HG03378 (cell line): ENCODE data around the gene R3HDM4.
"Not testable (repeated sequence)": the region's sequence is repeated elsewhere in the genome, so short reads cannot be mapped to it uniquely, and the experiment has no call there.

Experiments used
- ATAC-seq: cut with Tn5 transposase; IDR thresholded peaks from one replicate; pipeline ENCODE4 v1.9.1; 2021; ENCODE audit warnings: mild to moderate bottlenecking, moderate library complexity; ENCODE audit not compliant: unreplicated experiment

Gene R3HDM4

DNA sequence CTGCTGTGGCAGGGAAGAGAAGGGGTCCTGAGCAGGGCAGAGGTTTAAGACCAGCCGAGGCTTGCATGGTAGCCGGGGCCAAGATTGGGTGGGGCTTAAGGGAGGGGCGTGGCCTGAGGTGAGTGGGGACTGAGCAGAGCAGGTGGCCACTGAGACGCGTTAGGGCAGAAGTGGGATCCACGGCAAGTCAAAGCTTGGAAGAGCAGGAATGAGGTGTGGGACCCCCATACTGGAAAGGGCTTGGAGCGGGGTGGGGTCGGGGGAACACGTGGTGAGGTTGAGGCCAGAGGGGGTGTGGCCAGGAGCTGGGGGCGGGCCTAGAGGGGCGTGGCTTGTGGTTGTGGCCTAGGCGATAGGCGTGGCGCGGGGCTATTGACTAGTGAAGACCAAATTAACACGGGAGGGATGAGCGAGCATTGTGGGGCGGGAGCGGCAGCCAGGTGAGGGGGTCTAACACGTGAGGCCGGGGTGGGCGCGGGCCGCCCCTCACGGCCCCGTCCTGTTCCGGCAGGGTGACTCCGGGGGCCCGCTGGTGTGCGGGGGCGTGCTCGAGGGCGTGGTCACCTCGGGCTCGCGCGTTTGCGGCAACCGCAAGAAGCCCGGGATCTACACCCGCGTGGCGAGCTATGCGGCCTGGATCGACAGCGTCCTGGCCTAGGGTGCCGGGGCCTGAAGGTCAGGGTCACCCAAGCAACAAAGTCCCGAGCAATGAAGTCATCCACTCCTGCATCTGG, 50.3 kb downstream of the R3HDM4 start:
- no peak for ATAC-seq

DNA sequence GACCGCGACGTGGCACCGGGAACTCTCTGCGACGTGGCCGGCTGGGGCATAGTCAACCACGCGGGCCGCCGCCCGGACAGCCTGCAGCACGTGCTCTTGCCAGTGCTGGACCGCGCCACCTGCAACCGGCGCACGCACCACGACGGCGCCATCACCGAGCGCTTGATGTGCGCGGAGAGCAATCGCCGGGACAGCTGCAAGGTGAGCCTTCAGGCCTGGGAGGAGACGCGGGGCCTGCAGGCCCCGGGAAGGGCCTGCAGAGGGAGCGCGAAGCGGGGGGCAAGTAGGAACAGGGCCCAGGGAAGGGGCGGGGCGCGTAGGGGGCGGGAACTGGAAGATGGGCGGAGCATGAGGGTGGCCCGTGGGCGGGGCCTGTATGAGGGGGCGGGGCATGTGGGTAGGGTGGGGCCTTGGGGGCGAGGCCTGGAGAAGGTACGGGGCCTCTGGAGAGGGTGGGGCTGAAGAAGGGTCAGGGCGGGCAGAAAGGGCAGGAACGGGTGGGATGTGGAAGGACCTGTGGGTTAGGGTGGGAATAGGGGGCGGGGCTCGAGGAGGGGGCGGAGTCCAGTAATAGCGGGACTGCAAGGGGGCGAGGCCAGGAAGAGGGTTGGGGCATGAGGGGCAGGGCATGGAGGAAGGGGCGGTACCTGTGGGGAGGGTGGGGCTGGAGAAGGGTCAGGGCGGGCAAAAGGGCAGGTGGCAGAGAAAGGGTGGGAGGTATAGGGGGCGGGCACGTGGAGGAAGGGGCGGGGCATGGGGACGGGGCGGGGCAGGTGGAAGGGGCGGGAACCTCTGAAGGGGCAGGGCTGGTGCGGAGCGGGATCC, 51.1 kb downstream of the R3HDM4 start:
- no peak for ATAC-seq

DNA sequence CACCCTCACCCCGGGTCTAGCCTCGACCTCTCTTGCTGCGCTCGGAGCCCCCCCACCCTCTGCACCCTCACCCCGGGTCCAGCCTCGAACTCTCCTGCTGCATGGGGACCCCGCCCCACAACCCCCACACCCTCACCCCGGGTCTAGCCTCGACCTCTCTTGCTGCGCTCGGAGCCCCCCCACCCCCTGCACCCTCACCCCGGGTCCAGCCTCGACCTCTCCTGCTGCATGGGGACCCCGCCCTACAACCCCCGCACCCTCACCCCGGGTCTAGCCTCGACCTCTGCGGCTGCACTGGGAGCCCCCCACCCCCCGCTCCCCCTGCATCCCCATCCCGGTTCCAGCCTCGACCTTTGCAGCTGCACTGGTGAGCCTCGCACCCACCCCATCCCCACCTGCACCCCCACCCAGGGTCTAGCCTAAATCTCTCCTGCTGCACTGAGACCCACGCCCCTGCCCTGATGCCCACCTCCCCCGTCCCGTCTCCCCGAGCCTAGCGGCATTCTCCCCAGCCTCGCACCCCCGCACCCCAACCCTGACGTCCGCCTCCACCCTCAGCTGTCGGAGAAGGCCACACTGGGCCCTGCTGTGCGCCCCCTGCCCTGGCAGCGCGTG, 51.8 kb downstream of the R3HDM4 start:
- ATAC-seq, result no peak

DNA sequence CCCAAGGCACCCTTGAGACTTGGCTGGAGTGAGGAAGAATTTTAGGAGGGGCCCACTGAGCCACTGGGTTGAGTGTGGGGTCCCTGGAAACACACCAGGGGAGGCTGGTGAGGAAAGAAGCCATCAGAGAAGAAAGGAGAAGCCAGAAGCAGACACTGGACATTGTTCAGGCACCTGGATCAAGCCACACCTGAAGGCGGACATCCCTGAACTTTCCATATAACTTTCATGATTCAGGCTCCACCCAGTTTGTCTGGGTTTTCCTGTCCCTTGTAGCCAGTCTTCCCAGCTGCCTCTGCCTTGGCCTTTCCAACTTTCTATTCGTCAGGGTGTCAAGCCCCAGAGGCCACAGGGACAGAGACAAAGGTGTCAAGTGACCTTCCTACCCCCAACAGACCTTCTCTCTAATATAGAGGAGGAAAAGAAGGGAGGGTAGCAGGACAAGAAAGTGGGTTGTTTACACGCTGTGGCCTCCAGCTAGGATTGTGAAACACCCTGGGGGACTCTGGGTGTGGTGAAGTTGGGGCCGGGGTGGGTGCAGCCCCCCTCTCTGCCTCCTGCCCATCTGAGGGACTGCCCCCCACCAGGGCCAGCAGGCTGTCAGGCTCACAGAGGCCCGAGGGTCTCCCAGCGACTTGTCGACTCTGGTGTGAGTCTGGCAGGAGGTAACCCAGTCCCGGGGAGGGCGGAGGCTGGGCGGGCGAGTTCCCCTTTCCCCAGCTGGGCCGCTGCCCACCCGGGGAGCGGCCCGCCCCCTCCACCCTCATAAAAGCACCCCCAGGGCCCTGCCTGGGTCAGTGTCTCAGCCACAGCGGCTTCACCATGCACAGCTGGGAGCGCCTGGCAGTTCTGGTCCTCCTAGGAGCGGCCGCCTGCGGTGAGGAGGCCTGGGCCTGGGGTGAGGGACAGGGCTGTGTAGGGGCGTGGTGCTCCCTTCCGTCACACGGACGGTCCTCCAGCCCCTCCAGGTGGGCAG, 53.9 kb downstream of the R3HDM4 start, which contains the start of gene CFD:
Gene CFD, plus strand, starts transcription at position 797 of the 976 bp plus-strand sequence. Its CDS starts 26 bp downstream, at position 823.
- ATAC-seq, result no peak

DNA sequence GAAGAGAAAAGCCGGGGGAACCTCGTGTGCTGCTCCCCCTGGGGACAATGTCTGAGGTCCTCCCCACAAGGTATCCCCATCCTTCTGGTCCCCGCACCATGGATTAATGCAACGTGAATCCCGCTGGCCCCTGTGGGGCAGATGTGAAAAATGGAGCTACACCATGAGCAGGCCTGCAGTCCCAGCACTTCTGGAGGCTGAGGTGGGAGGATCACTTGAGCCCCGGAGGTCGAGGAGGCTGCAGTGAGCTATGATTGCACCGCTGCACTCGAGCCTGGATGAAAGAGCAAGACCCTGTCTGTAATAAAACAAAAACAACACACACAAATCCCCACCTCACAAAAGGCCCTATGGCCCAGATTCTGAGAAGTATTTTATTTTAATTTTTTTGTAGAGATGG, 54.7 kb downstream of the R3HDM4 start:
- ATAC-seq, result no peak

DNA sequence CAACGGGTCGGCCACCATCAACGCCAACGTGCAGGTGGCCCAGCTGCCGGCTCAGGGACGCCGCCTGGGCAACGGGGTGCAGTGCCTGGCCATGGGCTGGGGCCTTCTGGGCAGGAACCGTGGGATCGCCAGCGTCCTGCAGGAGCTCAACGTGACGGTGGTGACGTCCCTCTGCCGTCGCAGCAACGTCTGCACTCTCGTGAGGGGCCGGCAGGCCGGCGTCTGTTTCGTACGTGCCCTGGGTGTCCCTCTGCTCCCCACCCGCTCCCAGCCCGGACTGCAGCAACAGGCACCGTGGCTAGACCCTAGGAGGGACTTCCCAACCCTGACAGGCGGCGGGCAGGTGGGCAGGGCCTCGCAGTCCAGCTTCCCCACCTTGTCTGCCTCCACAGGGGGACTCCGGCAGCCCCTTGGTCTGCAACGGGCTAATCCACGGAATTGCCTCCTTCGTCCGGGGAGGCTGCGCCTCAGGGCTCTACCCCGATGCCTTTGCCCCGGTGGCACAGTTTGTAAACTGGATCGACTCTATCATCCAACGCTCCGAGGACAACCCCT, 57.4 kb downstream of the R3HDM4 start:
- no peak for ATAC-seq

DNA sequence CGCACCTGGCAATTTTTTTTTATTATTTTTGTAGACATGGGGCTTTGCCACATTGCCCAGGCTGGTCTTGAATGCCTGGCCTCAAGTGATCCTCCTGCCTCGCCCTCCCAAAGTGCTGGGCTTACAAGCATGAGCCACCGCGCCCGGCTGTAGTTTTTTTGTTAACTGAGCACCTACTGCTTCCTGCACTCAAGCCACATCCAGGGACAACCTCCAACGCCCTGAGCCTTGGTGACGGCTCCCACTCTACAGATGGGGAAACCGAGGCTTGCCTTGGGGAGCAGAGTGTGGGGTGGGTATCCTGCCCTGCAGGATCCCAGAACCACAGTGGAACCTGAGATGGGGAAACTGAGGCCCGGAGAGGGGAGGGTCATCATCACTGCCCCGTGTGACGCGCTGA, 57.9 kb downstream of the R3HDM4 start:
- no peak for ATAC-seq

DNA sequence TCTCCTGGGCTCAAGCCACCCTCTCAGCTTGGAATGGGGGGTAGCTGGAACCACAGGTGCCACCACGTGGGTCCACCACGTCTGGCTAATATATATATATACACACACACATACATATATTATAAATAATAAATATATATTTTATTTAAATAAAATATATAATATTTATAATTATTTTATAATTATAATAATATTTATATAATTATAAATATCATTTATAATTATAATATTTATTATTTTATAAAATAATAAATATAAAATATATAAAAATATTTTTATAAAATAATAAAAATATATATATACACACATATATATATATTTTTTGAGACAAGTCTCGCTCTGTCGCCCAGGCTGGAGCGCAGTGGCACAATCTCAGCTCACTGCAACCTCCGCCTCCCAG, 58.5 kb downstream of the R3HDM4 start:
- ATAC-seq, result no peak

DNA sequence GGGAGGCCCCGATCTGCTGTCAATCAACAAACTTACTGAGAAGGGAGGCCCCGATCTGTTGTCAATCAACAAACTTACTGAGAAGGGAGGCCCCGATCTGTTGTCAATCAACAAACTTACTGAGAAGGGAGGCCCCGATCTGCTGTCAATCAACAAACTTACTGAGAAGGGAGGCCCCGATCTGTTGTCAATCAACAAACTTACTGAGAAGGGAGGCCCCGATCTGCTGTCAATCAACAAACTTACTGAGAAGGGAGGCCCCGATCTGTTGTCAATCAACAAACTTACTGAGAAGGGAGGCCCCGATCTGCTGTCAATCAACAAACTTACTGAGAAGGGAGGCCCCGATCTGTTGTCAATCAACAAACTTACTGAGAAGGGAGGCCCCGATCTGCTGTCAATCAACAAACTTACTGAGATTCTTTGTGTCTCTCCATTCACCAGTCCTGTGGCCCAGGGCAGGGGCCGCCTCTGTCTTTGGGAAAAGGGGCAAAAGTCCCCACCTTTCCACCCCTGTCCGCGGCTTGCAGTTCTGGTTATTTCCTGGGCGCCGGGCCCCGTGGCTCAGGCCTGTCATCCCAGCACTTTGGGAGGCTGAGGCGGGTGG, 59.3 kb downstream of the R3HDM4 start:
- ATAC-seq, result not testable (repeated sequence)

DNA sequence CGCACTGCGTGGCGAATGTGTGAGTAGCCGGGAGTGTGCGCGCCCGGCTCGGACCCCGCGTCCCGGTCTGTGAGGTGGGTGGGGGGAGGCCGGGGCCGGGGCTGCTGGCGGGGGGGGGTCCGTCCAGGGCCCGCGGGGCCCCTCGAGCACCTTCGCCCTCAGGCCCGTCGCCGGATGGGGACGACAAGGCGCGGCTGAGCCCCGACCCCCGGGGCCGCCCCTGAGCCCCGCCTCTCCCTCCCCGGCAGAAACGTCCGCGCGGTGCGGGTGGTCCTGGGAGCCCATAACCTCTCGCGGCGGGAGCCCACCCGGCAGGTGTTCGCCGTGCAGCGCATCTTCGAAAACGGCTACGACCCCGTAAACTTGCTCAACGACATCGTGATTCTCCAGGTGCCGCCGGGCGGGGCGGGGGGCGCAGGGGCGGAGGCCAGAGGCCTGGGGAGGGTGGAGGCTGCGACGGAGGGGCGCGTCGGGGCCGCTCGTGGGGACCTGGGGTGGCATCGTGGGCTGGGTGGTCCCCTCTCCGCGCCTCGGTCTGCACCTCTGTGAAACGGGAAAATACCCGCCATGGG, 59.9 kb downstream of the R3HDM4 start:
- no peak for ATAC-seq

DNA sequence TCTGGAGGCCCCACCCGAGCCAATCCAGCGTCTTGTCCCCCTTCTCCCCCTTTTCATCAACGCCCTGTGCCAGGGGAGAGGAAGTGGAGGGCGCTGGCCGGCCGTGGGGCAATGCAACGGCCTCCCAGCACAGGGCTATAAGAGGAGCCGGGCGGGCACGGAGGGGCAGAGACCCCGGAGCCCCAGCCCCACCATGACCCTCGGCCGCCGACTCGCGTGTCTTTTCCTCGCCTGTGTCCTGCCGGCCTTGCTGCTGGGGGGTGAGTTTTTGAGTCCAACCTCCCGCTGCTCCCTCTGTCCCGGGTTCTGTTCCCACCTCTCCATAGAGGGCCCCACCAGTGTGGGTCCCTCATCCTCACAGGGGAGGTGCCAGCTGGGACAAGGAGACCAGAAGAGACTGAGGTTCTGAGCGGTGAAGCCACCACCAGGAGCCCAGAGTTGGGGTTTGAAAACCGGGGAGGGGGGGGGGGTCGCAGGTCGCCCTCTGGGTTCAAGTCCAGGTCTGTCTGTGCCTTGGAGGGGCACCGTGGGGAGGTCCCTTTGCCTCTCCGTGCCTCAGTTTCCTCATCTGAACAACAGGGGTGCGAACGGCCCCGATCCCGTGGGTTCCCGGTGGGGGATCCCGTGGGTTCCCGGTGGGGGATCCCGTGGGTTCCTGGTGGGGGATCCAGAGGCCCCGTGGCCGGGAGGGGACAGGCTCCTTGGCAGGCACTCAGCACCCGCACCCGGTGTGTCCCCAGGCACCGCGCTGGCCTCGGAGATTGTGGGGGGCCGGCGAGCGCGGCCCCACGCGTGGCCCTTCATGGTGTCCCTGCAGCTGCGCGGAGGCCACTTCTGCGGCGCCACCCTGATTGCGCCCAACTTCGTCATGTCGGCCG, 60.6 kb downstream of the R3HDM4 start, which contains the start of gene ELANE:
Gene ELANE, plus strand, starts transcription at position 168 of the 878 bp plus-strand sequence. Its CDS starts 26 bp downstream, at position 194.
- ATAC-seq, result no peak

DNA sequence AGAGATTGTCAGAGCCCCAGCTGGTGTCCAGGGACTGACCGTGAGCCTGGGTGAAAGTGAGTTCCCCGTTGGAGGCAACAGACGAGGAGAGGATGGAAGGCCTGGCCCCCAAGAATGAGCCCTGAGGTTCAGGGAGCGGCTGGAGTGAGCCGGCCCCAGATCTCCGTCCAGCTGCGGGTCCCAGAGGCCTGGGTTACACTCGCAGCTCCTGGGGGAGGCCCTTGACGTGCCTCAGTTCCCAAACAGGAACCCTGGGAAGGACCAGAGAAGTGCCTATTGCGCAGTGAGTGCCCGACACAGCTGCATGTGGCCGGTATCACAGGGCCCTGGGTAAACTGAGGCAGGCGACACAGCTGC, 62.1 kb downstream of the R3HDM4 start:
- no peak for ATAC-seq

DNA sequence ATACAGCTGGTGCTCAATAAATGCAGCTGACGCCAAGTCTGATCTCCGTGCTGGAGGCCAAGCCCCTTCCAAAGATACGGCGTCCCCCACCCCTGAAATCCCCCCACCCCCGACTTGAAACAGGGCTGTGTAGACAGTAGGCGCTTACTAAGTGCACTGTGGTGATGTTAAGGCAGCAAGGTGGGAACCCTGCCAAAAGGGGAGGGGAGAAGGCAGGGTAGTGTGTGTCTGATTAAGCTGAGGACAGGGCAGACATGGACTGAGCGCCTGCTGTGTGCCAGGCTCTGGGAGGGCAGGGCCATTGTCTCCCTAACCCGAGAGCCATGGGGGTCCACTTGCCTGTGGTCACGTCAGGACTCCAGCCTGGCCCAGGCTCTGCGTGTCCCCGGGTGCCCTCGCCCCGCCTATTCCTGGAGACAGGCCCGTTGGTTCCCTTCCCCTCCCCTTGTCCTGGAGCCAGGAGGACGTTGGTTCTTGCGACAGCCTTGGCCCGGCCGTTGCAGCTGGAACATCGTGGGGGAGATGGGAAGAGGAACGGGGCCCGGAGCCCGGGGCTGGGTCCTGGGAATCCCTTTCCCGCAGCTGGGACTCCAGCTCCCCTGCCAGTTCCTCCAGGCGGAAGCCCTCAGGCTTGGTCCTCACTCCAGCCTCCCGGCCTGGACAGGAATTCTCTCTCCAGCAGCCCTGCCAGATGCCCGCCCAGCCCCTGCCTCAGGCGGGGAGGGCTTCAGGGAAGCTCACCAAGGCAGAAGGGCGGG, 62.6 kb downstream of the R3HDM4 start:
- no peak for ATAC-seq

DNA sequence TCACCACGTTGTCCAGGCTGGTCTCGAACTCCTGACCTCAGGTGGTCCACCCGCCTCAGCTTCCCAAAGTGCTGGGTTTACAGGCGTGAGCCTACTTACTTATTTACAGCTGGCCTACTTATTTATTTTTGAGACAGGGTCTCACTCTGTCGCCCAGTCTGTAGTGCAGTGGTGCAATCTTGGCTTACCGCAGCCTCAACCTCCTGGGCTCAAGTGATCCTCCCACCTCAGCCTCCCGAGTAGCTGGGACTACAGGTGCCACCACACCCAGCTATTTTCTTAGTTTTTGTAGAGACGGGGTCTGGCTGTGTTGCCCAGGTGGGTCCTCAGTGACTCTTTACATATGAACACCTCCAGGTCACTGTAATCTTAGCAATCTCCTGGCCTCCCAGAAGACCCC, 63.8 kb downstream of the R3HDM4 start:
- ATAC-seq, result not testable (repeated sequence)

DNA sequence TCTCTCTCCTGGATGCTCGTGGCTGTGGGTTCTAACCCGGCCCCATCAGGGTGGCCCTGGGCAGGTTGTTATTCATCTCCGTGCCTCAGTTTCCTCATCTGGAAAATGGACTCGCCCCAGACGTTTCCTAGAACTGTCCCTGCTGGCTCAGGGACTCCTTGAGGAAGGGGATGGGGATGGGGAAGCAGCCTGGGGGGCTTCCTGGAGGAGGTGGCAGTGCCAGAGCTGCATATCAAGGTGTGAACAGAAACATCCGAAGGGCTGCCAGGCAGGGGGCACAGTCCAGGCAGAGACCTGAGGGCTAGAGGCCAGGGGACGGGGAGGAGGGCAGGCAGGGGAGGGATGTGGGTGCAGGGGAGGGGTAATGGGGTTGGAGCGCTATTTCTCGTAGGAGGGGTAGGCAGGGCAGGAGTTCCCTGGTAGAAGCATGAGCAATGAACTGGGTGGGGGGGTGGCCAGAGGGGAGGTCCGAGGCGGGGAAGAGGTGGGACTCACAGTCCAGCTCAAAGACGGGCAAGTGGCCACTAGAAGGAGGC, 64.6 kb downstream of the R3HDM4 start:
- no peak for ATAC-seq
